Measurements from ENCODE around the gene NBEAL1. TPM values are rescaled to one million over a fixed set of nuclear protein-coding genes. Genes with fewer than 3 reads are reported as not detected.
"Not testable (repeated sequence)": the region's sequence is repeated elsewhere in the genome, so short reads cannot be mapped to it uniquely, and the experiment has no call there.

NBEAL1 gene
- total RNA-seq (2014; rRNA removed; shearing (Covaris generic)), result 13.2 and 15.3 TPM in 2 replicates

DNA sequence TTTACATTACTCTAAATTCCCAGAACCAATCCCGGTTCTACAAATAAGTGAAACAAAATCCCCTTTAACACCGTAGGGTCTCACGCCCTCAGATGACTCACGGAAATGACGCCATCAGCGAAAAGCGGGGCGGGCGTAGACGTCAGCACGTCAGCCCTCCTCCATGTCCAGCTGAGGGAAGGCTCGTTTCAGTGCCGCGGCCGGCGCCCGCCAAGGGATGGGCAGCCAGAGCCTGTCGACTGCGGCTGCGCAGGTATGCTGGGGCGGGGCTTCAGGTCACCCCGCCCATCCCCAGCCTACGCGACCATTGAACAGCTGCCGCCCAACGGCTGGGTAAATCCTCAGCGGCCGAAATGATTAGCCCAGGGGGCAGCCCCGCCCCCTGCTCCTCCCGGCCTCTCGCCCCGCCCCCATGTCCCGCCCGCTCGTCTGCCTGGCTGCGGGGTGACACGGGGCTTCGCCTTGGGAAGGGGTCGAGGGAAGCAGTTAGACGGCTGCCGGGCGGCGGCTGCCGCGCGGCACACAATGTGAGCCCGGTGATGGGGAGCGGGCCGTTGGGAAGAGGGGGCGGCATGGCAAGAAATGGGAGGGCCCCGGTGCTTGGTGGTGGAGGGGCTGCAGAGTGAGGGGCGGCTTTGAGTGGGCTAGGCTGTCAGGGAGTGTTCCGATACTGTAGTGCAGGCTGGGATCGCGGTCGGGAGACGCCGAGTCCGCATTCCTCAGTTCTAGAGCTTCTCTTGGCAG, at the start of gene NBEAL1:
Gene NBEAL1 (plus strand): TSS at position 420 of the 744 bp plus-strand sequence. CDS start 1,510 bp downstream, outside the sequence.
- peak; percentile 98 for DNase-seq (ENCODE audit: low read depth)

DNA sequence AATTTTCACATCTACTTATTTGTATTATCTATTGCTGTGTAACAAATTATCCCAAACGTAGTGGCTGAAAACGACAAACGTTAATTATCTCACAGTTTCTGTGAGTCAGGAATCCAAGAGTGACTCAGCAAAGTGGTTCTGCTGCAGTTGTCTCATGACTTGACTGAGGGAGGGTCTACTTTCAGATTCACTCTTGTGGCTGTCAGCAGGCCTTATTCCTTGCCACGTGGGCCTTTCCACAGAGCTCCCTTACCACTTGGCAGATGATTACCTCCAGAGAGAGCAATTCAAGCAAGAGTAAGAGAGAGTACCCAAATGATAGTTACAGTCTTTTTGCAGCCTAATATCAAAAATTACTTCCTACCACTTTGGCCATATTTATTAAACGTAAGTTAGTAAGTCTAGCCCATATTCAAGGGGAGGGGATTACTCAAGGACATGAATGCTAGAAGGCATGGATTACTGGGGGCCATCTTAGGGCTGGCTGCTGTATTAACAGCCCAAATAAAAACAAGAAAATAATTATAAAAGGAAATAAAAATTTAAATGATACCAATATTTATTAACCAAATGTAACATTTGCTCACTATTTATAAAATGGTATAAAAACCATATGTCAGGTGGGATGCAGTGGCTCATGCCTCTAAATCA, 48.7 kb upstream of the NBEAL1 start:
- DNase-seq (ENCODE audit: low read depth), result peak; percentile 86

DNA sequence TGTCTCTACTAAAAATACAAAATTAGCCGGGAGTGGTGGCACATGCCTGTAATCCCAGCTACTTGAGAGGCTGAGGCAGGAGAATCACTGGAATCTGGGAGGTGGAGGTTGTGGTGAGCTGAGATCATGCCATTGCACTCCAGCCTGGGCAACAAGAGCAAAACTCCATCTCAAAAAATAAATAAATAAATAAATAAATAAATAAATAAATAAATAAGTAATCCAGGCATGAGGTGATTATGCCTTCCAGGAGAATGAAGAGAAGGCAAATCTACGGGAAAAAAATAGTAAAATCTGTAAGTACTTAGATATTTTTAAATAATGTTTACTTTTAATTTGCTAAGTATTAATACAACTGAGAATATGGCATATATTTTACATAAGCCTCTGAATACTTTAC, 45.3 kb upstream of the NBEAL1 start:
- not testable (repeated sequence) for DNase-seq (ENCODE audit: low read depth)

DNA sequence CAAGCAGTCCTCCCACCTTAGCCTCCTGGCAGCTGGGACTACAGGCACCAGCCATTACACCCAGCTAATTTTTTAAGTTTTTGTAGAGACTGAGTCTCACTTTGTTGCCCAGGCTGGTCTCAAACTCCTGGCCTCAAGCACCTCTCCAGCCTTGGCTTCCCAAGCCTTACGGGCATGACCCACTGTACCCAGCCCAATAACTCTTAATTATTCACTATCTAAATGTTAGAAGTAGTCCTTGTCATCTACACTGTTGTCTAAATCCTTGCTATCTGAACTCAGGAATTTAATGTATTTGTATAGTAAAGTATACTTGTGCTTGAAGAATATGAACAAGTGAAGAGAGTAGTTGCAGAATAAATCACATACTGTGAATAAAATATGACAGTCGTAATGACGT, 37.9 kb upstream of the NBEAL1 start:
- no peak for DNase-seq (ENCODE audit: low read depth)

DNA sequence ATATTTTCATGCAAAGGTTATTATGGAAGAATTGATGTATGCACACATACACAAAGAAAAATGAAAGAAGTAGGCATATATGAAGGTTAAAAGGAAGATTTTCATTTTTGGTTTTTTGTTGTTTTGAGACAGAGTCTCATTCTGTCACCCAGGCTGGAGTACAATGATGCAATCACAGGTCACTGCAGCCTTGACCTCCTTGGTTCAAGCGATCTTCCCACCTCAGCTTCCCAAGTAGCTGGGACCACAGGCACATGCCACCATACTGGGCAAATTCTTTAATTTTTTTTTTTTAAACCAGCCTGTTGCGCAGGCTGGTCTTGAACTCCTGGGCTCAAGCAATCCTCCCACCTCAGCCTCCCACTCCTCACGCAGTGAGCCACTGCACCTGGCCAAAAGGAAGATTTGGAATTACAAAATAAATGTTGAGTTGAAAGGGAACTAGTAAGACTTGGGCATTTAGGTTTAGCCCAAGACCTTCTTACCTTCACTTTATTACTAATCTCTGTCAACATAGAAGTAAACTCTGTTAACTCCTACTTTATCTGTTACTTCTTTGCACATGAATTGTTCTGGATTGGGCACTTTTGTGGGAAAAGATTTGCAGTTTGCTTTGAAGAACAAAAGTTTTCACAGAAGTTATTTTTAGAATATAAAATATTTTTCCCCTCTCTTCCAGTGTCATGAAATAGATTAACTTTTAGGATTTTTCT, 31.7 kb upstream of the NBEAL1 start:
- DNase-seq (ENCODE audit: low read depth), result no peak

DNA sequence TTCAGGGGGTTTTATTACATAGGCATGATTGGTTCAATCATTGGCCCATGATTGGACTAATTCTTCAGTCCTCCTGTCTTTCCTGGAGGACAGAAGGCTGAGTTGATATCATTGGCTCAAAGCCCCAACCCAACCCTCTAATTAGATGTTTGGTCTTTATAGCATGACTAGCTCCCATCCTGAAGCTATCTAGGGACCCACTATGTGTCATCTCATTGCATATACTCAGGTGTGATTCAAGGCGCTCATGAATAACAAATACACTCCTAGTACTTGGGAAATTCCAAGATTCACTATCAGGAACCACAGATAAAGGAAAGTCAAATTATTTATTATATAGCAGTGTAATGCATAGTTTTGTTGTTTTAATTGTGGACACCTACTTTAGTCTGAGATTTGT, 24.9 kb upstream of the NBEAL1 start:
- DNase-seq (ENCODE audit: low read depth), result no peak

DNA sequence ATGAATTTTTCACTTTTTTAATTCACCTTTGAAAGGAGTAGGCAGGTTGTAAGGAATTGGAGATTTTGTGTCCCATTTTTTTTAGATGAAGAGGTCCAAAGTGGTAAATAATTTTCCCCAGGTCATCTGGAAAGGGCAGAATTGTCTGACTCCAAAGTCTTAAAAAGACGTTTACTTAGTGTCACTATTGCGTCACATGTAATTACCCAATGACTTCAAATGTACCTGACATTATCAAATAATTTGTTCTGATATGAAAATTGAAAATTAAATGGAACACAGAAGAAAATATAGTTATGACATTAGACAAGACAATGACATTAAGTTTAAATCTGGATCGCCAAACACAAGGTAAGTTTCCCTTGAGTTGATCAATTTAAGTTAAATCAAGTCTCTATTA, 24.2 kb upstream of the NBEAL1 start:
- DNase-seq (ENCODE audit: low read depth), result no peak

DNA sequence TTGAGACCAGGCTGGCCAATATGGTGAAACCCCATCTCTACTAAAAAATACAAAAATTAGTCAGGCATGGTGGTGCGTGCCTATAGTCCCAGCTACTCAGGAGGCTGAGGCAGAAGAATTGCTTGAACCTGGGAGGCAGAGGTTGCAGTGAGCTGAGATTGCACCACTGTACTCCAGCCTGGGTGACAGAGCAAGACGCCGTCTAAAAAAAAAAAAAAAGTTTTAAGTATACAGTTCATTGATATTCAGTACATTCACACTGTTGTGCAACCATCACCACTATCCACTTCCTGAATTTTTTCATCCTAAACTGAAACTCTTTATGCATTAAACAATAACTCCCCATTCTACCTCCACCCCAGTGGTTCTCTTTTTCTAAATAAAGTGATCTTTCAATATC, 17.6 kb upstream of the NBEAL1 start:
- DNase-seq (ENCODE audit: low read depth), result not testable (repeated sequence)

DNA sequence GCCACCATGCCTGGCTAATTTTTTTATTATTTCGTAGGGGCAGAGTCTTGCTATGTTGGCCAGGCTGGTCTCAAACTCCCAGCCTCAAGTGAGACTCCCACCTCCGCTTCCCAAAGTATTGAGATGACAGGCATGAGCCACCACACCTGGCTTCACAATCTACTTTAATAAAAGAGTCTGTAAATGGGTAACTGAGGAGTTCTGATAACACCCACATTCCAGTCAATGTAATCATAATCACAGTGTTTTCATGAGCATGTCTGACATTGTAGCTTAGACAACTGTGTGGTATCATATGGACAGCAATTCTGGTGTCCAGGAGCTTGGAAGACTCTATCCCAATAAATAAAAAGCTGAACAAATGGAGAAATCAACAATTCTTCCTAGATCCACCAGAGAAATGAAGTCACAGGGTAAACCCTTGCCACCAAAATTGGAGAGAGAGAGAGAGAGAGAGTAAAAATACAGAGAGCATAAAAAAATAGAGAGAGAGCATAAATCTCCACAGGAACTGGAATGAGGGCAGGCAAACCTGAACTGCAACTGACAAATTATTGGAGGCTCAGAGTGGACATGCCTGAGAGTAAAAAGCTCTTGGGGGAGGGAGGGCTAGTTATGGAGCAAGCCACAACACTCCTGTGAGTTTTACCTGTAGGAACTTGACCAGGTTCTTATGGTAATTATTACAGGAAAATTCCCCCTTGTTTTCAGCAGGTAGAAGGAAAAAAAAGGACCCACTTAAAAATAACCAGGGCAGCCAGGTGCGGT, 12.4 kb upstream of the NBEAL1 start:
- DNase-seq (ENCODE audit: low read depth), result no peak

DNA sequence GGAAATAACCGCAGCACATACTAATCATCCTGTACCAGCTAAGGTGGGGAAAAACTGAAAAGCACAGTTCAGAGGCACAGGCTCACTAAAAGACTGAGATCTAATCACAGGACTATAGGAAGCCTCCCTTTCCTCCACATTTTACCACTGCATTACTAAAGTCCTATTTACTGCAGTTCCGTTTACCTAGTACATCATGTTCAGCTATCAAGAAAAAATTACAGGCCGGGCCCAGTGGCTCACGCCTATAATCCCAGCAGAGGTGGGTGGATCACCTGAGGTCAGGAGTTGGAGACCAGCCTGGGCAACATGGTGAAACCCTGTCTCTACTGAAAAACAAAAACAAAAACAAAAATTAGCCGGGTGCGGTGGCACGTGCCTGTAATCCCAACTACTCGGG, 11.0 kb upstream of the NBEAL1 start:
- no peak for DNase-seq (ENCODE audit: low read depth)

DNA sequence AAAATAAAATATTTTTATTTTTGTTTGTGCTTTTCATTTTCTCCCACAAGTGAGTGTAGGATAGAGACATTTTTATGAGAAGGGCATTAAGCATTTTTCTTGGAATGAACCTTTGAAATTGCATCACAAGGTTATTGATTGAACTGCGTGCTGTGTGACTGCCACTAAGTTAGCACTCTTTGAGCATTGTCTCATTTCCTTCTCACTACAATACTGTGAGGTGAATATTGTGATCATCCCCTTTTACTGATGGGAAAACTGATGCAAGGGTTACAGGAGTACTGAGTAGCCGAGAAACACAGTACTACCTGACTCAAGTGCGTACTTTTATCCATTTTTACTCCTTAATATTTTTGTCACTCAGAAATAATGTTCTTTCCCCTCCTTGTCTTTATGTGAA, 2.0 kb downstream of the NBEAL1 start:
- DNase-seq (ENCODE audit: low read depth), result no peak

DNA sequence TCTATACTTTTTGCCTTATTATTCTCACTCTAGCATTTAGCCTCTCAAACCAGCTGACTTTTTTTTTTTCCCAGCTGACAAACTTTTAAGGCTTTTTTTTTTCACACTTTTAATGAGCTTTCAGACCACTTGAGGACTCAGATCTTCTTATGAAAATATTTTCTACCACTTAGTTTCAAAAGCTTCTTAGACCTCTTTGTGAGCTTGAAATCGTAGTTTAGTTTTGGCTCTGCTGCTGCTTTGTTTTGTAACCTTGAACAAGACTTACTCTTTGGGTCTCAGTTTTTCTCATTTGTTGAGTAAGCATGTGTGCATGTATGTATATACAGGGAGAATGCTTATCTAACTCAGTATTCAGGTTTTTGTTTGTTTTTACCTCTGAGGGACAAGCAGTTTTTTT, 3.5 kb downstream of the NBEAL1 start:
- peak; percentile 14 for DNase-seq (ENCODE audit: low read depth)

DNA sequence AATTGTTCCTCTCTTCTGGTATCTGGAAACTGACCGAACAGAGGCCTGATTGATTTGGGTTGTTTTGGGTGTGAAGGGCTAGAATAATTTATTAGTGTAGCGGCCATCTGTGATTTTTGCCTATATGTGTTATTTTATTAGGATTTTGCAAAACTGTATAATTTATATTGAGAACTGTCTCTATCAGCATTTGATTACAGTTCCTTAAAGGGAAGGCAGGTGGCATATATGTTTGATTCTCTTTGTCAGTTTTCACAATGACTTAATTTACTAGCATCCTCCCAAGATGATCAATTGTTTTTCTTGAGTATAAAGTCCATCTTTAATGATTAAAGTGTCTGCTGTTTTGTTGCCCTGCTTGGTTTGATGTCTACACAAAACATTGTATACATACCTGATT, 4.5 kb downstream of the NBEAL1 start:
- no peak for DNase-seq (ENCODE audit: low read depth)

DNA sequence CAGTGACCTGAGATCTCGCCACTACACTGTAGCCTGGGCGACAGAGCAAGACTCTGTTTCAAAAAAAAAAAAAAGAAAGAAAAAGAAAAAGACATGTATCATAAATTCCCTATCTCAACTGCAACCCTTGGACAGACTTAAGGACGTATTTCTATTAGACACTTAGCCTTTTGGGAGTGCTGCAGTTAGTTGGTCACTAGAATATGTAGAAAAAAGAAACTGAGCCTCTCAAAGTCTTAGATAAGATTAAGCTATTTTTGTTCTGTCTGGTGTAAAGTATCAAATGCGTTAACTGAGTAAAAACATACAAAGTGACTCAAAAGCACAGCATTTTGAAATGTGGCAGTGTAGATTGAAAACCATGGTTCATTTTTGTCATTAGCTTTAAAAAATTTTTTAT, 7.3 kb downstream of the NBEAL1 start:
- DNase-seq (ENCODE audit: low read depth), result no peak

DNA sequence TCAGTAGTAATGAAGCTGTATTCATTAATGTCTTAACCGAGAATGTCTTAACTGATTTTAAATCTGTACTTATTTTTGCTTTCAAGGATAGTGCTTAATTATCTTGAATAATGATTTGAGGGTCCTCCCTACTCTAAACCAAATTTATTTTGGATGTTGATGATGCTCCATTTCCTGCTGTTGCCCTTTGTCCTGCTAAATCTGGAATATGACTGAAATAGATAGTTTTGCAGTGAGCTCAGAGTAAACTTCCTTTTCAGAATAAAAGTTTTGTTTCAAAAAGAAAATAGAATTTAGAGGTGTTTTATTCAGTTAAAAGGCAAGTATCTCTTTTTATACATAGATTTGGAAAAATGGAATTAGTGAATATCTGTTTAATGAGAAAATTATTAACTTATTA, 8.1 kb downstream of the NBEAL1 start:
- no peak for DNase-seq (ENCODE audit: low read depth)

DNA sequence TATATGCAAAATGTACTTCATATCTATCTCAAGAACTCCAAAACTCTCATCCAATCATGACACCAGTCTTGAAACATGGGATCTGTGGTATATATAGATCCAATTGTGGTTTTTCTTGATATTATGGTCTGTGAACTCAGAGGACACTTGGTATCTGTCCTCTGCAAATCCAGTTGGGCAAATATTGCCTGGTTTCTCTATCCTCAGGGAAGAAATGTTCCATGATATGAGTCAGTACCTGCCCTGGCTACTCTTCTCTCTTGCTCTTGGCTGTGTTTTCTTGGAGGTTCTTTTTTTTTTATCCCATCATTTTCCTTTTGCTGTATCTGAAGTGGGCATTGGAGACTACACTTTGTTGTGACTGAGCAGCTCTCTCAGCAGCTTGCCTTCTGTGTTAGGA, 10.9 kb downstream of the NBEAL1 start:
- DNase-seq (ENCODE audit: low read depth), result no peak

DNA sequence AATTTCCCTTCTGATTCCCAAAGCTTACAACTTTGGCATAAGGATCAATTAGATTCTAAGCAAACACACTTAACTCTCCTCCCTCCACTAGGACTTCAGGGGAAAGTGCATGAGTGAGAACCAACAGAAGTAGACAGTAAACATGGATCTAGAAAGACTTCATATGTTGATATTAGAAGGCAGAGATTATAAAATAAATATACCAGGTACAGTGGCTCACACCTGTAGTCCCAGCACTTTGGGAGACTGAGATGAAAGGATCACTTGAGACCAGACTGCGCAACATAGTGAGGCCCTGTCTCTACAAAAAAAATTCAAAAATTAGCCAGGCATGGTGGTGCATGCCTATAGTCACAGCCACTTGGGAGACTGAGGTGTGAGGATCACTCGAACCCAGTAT, 15.9 kb downstream of the NBEAL1 start:
- no peak for DNase-seq (ENCODE audit: low read depth)

DNA sequence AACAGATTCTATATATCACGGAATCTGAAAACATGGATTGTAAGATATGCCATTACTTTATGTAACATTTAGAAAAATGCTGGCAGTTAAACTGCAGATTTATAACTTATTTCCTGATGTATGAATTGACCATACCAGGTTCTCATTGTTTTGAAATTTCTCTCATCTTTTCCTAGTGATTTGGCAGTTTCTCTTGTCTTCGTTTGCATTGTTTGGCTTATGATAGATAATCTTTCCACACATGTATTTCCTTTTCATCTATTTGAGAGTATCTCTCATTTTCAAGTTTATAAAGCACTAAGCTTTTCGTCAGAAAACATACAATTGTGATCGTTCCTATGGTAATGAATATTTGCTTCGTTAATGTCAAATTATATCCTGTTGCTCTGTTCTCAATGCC, 16.3 kb downstream of the NBEAL1 start:
- DNase-seq (ENCODE audit: low read depth), result no peak

DNA sequence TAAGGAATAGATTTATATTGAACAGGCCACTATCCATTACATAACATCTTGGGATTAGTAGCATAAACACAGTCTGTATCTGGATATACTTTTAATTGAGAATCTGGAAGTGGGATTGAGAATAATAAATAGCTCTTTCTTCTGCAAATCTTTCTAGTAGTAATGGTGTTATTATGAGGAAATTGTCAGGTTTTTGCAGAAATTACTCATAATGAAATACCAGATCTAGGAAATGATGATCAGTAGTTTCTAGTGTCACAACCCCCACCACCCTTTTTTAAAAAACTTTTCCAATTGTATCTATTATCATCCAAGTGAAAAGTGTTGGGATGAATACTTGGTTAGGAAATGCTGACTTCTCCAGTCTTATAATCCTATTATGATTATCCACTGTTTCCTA, 18.7 kb downstream of the NBEAL1 start:
- DNase-seq (ENCODE audit: low read depth), result no peak

DNA sequence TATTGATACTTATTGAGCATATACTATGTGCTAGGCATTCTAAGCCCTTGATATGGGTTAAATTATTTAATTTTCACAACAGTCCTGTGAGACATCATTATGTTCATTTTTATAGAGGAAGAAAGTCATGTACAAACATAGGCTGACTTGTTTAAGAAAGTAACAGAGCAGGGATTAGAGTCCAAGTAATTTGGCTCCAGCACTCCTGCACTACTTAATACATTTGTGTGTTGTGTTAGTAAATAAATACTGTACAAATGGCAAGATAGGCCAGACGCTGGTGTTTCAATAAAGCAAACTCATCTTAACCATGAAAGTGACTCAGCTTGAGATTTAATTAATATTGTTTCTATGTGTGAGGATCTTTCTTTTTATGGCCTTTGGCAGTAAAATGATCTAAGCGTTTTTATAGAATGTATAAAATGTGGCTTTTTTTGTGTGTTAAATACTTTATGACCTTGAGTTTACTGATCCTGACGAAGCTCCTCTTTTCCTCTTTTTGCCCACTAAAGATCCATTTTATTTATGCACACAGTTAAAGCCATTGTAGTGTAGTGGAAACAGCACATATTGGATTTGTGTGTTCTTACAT, 21.3 kb downstream of the NBEAL1 start:
- DNase-seq (ENCODE audit: low read depth), result no peak

DNA sequence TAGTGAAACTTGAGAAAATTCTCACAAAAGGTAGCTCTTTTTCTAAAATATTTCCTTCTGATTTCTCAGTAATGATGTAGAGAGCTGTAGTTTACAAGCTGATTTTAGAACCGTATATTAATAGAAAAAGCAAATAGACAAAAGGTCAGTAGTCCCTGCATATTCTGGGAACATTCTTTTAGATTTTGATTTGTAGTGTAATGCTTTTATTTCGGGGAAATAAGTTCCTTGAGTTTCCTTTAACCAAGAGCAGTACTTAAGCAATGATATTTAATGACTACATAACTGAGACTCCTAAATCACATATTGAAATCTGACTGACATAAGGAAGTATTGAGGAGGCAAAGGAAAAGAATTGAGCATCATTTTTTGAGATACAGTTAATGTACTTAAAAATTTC, 22.4 kb downstream of the NBEAL1 start:
- DNase-seq (ENCODE audit: low read depth), result no peak

DNA sequence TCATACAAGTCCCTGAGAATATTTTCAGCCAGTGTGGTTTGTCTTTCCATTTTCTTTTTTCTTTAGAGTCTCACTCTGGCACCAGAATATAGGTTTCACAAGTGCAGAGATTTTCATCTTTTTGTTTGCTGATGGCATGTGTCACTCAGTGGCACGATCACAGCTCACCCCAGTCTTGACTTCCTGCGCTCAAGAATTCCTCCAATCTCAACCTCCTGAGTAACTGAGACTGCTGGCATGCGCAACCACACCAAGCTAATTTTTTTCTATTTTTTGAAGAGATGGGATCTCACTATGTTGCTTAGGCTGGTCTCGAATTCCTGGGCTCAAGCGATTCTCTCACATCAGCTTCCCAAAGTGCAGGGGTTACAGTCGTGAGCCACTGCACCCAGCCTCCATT, 23.9 kb downstream of the NBEAL1 start:
- no peak for DNase-seq (ENCODE audit: low read depth)
